ENCODE results near the gene STIM2.

DNA sequence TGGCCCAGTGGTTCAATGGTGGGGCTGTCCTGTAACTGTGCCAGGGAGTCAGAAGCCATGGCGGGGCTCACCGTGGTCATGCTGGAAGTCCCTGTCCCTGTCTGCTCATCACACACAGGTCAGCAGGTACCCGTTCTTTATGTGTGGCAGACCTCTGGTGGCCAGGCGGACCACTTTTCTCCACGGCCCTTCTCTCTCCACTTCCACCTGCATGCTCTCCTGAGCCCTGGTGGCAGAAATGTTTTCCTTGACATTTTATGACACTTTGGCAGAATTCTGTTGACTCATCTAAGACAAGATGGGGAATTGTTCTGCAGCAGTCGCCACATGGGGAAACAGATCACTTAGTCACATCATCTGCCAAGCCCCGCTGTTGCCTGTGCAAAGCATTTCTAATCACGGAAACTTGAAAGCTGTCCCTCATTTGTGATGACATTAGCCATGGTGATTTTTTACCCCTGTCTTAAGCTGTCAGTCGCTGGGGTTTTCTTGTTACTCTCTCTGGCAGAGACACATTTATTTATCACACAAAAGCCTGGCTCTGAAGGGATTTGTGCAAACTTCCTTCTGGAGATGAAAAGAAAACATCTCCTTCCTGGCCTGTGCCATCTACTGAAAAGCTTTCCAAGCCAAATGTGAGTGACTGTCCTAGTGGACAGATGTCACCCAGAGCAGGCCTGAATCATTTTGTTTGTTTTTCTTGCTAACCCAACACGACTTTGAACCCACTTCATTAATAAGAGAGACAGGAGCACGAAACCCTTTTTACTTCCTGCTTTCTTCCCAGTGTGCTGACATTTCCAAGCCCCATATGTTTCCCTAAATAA, 38.8 kb upstream of the STIM2 start:
- TF ChIP-seq, protein P1, sequence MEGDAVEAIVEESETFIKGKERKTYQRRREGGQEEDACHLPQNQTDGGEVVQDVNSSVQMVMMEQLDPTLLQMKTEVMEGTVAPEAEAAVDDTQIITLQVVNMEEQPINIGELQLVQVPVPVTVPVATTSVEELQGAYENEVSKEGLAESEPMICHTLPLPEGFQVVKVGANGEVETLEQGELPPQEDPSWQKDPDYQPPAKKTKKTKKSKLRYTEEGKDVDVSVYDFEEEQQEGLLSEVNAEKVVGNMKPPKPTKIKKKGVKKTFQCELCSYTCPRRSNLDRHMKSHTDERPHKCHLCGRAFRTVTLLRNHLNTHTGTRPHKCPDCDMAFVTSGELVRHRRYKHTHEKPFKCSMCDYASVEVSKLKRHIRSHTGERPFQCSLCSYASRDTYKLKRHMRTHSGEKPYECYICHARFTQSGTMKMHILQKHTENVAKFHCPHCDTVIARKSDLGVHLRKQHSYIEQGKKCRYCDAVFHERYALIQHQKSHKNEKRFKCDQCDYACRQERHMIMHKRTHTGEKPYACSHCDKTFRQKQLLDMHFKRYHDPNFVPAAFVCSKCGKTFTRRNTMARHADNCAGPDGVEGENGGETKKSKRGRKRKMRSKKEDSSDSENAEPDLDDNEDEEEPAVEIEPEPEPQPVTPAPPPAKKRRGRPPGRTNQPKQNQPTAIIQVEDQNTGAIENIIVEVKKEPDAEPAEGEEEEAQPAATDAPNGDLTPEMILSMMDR (IDR thresholded peaks at IDR 0.05), result no peak
- TF ChIP-seq POLR2A (IDR thresholded peaks at IDR 0.05), result no peak

Measured in esophagus squamous epithelium (tissue), 4 donors.